LoVo (cell line): Measurements from ENCODE around the gene ATP23.

ENCODE experiments used
- DNase-seq: peaks from one replicate; pipeline ENCODE4 v3.0.0-alpha.2; 2016; ENCODE audit warnings: low spot score

The ATP23 gene

DNA sequence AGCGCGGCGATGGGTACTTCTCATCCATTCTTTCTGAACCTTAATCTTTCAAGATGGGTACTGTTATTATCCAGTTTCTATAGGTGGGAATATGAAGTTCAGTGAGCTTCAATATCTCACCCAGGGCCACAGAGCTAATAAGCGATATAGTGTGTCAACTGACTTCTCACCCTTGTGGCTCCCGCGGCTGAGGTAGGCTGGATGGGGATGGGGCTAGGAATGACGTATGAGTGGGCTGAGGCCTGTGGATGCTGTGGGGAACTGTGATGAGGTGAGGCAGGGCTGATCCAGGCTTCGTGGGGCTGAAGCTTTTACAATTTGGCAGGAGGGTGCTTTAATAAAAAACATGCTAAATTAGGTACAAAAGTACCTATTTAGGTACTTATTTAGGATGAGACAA is 32.9 kb upstream of the ATP23 start:
- no peak for DNase-seq

DNA sequence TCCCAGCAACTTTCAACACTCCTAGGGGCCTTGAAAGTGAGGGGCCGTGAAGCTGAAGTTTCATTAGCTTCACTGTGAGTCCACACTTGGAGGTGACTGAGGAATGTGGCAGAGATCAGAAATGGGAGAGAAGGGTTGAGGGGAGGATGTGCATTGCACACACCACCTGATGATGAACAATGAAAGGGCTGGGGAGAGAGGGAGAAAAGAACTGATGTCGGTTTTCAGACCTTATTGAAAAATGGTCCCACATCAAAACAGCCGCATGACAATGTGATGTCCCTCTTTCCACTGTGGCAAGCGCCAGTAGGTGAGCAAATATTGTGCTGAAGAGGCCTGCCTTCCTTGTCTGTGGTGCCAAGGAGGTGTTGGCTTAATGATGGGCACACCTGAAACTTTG is 32.3 kb upstream of the ATP23 start:
- no peak for DNase-seq

DNA sequence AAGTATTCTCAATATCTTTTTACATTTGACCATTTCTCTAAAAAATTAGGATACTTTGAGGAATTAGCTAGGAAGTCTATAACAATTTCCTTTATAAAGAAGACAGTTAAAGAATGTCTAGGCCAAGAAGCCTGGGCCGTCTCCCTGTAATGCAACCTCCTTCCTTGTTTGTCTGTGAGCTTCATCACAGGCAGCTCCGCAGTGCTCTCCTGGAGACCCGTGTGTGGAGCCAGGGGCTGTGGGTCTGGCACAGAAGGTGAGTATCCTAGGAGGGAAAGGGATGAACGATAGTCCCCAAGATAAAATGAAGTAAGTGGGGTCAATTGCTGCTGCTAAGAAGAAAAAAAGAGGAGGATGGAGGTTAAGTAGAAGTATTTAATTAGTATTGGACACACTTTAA is 31.8 kb upstream of the ATP23 start:
- no peak for DNase-seq

DNA sequence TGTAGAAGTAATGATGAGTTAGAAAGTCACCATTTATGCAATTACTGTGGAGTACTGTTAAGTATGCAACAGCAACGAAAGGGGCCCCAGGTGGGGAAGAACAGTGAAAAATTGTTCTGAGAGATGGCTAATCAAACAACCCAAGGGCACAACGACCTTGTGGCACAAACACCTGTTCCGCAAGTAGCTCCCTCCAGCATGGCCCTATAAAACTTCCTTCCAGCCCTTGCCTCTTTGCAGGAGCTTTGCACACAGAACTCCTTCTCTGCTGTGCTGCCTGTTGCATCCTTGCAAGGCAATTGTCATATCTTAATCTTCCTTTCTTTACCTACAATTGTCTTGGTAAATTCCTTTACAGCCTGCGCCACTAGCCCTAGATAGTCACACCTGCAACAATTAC is 23.2 kb upstream of the ATP23 start:
- DNase-seq = no peak

DNA sequence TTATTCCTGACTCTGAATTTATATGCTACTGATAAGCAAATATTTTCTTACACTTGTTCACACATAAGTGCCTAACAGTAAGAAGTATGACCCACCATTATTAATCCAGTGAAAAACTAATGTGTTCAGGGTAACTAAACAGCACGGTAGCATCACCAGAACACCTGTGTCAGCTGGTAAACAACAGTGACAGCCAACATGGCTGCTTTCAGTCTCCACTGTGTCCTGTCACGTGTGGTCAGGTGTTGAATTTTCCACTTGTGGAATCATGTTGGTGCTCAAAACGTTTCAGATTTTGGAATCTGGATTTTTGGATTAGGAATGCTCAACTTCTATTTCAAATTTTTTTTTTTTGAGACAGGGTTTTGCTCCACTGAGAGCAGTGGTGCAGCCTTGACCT is 14.3 kb upstream of the ATP23 start:
- no peak for DNase-seq

DNA sequence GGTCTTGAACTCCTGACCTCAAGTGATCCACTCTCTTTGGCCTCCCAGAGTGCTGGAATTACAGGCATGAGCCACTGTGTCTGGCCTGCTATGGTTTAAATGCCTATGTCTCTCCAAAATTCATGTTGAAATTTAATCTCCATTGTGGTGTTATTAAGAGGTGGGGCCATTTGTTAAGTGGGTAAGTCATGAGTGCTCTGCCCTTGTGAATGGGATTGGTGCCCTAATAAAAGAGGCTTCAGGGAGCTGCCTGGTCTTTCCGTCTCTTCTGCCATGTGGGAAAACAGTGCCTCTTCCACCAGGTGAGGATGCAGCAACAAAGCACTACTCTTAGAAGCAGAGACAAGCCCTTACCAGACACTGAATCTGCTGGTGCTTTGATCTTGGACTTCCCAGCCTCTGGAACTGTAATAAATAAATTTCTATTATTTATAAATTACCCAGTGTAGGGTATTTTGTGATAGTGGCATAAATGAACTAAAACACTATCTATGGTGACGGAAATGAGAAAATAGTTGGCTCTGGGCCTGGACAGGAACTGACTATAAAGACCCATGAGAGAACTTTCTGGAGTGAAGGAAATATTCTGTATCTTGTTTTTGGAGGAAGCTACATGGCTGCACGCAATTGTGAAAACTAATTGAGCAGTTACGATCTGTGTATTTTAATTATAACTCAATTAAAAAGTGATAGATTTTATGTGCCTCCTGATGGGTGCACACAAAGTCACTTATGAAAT is 12.1 kb upstream of the ATP23 start:
- DNase-seq = no peak

DNA sequence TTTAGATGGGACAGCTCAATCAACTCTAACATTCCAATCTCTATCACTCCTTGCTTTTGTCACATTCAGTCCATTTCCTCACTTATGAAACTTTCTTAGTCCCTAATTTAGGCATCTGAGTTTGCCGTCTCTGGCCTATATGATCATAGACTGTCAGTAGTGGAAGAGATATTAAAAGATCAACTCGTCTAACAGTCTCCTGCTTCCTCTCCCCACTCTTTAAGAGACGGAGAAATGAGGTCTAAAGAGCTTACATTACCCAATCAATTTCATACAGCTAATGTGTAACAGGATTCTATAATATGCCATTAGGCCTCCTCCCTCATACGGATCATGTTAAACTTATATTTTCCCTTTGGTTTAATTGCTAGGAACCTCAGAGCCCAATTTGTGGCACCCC is 6.5 kb upstream of the ATP23 start:
- no peak for DNase-seq

DNA sequence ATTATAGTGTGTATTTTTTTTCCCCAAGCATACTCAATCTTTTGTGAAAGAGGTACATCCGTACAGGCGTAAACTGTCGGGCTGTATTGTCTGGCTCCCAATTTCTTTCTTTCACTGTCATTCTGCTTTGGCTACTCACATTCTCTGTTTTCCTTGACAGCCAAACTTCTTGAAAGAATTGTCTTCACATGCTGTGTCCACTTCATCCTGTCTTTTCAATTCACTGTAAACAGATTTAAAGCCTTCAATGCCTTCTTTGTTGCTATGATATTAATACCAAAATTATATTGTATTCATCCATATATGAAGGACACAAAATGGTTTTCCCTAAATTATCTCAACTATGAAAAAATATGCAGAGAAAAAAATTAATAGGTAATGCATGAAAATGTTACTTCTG is 6.0 kb upstream of the ATP23 start:
- DNase-seq = no peak

DNA sequence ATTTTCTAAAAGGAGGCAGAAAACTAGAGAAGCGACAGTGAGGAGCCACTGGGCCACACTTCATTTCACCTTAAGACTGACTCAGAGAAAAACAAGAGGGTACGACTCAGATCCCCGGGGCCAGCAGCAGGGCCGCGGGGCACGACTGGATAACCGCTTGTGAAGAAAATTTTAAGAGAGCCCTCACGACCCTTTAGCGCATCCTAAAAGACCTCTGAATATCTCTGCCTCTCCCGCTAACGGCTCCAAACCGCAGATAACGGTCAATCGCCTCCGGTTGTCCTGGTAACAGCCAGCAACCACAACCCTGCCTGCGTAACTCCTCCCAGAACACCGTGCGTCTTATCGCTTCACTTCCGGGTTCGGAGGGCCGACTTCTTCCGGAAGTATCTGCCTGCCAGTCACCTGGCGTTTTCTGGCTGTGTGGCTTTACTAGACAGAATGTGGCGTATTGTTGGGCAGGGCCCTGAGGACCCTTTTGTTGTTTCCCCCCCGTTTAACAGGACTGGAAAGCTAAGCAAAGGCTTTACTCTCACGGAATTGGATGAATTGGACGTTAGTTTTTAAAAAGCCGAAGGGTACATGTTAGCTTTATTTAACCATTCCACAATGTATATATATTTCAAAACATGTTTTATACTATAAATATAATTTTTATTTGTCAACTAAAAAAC is 5.4 kb upstream of the ATP23 start:
- DNase-seq = peak; percentile 97

DNA sequence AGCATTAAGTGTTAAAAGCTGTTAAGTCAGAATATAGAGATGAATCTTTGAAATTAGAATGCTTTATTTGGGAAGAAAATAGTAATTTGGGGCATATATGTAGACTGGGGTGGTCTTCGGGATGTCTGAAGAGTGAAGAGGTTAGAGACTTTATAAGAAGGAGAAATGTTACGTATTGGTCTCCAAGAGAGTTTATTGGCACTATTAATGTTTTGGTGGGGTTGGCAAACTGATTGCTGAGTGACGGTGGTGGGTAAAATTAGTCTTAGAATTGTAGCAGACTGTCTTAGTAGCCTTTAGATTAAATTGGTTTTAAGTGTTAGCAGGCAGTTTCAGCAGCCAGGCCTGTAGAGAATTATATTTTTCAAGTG is 4.9 kb upstream of the ATP23 start:
- DNase-seq = no peak

DNA sequence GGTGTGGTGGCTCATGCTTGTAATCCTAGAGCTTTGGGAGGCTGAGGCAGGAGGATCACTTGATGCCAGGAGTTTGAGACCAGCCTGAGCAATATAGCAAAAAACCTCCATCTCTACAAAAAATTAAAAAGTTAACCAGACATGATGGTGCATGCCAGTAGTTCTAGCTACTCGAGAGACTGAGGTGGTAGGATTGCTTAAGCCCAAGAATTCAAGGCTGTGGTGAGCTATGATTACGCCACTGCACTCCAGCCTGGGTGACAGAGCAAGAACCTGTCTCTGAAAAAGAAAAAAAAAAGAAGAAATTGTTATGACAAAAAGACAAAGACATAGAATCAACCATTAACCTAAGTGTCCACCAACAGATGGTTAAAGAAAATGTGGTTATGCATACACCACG is 2.1 kb upstream of the ATP23 start:
- DNase-seq = no peak

DNA sequence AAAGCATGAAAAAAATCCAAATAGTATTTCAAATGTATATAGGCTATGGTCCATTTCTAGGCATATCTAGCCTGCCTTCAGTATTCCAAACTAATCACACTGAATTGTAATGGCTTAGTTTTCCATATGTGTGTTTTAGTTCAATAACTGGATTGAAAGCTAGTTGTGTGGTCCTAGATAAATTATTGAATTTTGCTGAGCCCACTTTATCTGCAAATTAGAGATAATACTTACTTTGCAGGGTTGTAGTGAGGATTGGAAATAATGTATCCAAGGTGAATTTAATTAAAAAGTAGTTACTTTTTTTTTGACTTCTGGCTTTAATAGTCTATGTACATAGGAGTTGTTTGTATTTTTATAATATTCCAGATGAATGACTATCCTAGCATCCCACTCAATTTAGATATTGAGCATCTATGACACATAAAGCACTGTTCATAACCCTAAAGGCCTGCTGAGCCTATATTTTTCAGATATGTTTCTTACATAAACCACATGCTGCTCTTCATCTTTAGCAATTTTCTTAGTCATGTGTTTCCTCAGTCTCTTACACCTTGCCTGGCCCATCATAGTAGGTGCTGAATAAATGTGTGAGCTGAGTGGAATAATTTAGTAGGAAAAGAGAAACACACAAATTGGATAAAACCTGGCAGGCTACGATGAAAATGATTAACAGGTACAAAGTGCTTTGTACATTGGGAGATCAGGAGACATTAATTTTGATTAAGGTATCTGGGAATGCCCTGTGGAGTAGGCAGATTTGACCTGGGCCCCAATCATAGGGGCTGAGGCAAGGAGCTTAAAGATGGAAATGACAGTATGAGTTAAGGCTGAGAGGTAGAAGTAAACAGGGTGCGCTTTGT is 1.1 kb upstream of the ATP23 start:
- no peak for DNase-seq

DNA sequence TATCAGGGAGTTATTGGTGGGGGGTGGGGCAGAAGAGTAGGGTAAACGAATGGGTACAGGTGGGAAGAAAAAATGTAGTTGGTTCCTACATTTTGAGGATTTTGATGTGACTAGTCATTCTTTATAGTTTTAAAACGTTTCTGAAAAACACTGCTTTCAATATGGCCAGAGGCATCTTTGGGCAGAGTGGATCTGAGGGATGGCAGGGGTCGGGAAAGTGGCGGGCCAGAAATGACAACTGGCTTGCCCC is 527 bp upstream of the ATP23 start:
- DNase-seq = peak; percentile 5

DNA sequence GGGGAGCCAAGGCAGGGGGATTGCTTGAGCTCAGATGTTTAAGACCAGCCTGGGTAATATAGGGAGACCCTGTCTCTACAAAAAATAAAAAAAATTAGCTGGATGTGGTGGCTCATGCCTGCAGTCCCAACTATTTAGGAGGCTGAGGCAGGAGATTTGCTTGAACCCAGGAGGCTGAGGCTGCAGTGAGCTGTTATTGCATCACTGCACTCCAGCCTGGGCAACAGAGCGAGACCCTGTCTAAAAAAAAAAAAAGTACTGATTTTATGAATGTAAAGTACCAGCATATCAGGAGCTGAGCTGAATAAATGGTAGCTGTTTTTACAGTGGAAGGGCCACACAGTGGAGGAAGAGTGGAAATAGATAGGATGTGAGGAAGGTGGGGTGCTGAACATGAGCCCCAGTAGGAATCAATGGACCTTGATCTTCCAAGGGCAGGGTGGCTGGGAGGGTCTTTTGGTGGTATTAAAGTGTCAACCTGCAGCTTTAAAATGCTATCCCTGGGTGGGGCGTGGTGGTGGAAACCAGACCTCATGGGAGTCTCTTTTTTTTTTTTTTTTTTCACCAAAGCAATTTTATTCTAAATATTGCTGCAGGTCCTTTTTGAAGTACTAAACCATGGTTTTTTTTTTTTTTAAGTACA is 2.2 kb downstream of the ATP23 start:
- no peak for DNase-seq

DNA sequence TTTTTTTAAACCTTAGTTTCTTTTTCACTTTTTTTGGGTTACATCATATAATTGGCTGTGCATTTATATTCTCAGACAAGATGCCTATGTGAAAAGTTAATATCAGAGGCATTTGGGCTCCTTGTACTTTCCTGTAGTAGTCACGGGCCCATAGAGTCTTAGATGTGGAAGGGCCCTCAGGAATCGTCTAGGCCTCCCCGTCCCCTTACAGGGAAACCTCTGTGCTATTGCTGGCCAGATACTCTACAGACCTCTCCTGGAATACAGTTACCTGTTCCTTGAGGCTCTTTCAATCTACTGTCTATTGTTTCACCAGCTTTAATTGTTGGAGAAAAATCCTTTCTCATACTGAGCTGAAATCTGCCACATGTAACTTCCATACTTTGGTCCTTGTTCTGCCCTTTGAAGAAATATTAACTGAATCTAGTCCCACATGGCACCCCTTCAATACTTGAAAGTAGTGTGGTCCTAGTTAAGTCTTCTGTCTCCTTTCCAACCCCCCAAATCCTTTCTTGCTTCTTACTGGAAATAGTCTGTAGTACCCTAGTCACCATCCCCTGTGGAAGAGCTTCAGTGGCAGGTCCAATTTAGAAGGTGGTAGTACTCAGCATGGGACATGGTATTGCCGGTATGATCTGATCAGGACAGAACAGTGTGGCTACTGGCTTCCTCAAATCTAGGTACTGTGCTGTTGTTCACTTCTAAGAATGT is 3.1 kb downstream of the ATP23 start:
- DNase-seq = no peak

DNA sequence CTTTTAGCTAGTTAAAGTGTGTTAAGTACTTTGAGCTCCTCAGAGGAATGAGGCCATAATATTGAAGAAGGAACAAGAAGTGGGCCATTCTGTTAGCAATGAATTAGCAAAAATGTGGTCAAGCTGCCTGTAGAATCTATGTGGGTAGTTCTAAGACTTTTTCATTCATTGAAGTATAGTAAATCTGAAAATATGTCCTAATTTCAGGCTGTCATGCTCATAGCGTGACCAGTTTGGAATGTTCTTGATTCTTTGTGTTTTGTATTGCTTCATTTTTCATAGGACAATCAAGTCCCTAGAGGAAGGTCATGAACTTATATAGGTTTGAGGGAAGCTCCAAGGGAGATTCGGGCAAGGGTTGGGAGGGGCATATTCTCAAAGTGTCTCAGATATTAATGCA is 11.4 kb downstream of the ATP23 start:
- DNase-seq = no peak

DNA sequence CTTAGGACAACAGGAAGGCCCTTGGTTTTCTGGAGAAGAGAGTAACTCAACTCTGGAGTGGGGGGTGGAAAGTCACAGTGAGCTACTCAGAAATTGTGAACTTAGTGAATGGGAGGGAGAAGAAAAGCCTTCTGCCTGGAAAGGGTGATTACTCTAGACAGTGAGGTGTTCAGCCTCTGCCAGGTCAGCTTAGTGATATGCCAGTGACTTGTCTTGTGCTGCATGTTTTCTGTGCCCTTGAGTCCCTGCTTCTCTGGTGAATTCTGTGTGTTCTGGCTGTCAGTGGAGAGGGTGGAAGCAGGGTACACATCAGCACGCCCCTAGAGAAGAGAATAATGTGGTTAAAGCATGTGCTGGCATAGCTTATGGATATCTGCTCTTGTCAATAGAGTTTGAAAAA is 13.4 kb downstream of the ATP23 start:
- DNase-seq = no peak

DNA sequence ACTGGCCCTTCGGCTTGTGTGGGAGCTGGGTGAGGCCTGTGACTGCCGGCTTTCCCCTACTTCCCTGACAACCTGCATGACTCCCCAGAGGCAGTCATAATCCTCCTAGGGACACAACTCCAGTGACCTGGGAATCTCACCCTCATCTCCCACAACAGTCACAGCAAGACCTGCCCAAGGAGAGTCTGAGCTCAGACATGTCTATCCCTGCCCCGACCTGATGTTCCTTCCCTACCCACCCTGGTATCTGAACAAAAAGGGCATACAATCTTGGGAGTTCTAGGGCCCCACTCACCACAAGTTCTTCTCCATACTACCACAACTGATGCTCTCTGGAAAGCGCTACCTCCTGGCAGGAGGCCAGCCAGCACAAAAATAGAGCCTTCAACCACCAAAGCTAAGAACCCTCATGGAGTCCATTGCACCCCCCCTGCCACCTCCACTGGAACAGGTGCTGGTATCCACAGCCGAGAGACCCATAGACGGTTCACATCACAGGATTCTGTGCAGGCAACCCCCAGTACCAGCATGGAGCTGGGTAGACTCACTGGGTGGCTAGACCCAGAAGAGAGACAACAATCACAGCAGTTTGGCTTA is 16.8 kb downstream of the ATP23 start:
- DNase-seq = no peak

DNA sequence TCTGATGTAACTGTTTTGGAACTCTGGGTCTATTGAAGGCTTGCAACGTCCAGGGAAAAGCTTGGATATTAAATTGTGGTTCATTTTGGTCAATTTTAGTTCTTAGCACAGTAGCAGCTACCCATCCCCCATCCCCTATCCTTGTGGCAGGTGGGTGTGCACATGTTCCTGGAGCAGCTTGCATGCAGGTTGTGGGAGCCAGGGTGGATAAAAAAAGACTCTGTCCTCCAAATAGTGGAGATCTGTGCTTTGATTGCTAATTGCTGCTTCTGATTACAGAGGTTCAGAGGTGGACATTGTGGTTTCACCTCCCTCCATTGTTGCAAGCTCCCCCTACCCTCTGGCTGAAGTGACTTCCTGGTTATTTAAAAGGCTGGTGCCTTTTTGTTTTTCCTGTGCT is 23.1 kb downstream of the ATP23 start:
- no peak for DNase-seq

DNA sequence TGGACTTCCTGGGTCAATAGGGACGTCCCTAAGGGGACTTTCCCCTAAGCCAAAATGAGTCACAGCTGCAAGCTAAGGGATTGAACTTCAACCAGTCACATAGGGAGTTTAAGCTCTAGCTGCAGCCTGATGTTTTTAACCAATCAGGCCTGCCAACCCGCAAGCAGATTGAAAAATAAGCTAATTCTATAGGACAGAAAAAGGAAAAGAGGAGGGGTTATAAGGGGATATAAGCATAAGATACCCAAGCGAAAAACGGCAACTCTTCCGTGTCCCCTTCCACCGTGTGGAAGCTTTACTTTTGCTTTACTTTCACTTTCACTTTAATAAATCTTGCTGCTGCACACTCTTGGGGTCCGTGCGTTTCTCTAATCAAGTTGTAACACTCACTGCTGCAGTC is 24.4 kb downstream of the ATP23 start:
- peak; percentile 62 for DNase-seq

DNA sequence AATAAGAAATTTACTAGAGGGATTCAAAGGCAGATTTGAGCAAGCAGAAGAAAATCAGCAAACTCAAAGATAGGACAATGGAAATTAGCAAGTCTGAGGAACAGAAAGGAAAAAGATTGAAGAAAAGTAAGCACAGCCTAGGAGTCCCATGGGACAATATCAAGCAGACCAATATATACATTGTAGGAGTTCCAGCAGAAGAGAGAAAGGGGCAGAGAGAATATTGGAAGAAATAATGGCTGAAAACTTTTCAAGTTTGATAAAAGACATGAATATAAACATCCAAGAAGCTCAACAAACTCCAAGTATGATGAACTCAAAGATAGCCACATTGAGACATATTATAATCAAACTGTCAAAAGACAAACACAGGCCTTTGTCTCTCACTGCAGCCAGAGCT is 25.2 kb downstream of the ATP23 start:
- no peak for DNase-seq
